SIG-M5 (cell line): ENCODE data around the gene SLC22A23.

Experiments
- DNase-seq: peaks from one replicate; lab custom pipeline; 2025; lab: John Stamatoyannopoulos, UW

SLC22A23 gene

GRCh38 chr6:3331971-3332370 is 124.9 kb downstream of the SLC22A23 start:
- DNase-seq, result no peak

DNA sequence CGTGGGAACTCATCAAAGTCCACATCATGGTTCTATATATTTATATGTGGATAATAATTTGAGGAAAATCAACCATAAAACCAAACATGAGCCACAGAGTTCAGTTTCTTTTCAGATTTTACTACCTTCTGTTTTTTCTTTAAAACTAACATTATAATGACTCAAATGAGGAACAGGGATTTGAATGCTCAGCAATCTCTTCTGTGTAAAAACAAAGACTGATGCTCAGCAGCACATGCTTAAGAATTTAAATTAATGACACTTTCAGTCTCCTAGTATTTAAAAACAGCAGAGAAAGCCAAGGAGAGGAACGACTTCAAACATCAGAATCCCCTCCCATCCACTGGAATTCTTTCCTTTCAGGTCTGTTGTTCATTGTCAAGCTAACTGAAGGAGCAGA is 125.4 kb downstream of the SLC22A23 start:
- DNase-seq, result no peak

- DNase-seq, result no peak
Measured at GRCh38 chr6:3330199-3330598, 126.7 kb downstream of the SLC22A23 start.

GRCh38 chr6:3329393-3330051 is 127.3 kb downstream of the SLC22A23 start:
- DNase-seq, result no peak

- no peak for DNase-seq
Measured at GRCh38 chr6:3328796-3329195, 128.1 kb downstream of the SLC22A23 start.

GRCh38 chr6:3328145-3328544 is 128.7 kb downstream of the SLC22A23 start:
- no peak for DNase-seq

DNA sequence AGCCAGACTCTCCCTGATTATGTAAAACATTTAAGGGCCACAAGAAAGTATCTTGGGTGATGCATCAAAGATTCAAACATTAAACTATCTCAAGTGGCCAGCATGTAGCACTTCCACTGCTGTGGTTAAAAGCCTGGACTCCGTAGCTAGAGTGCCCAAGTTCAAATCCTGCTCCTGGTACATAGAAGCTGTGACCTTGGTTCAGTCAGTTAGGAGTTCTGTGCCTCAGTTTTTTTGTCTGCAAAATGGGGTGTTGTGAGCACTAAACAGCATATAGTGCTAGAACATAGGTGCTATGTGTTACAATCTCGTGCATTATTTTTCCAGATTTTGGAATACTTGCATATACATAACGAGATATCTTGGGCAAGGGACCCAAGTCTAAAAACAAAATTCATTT is 129.4 kb downstream of the SLC22A23 start:
- DNase-seq, result no peak

DNA sequence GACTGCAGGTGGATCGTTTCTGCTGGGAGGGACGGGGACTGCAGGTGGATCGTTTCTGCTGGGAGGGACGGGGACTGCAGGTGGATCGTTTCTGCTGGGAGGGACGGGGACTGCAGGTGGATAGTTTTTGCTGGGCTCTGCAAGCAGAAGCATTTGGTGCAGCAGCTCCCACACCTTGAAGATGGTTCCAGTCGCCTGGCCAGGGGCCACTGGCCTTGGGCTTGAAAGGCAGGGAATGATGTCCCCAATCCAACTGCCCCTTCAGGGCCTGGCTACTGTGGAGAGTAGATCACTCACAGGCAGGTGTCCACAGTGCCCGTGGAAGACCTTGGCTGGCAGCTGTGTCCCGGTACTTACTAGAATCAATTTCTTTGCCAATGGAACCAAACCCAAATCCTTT is 129.9 kb downstream of the SLC22A23 start:
- DNase-seq, result no peak

DNA sequence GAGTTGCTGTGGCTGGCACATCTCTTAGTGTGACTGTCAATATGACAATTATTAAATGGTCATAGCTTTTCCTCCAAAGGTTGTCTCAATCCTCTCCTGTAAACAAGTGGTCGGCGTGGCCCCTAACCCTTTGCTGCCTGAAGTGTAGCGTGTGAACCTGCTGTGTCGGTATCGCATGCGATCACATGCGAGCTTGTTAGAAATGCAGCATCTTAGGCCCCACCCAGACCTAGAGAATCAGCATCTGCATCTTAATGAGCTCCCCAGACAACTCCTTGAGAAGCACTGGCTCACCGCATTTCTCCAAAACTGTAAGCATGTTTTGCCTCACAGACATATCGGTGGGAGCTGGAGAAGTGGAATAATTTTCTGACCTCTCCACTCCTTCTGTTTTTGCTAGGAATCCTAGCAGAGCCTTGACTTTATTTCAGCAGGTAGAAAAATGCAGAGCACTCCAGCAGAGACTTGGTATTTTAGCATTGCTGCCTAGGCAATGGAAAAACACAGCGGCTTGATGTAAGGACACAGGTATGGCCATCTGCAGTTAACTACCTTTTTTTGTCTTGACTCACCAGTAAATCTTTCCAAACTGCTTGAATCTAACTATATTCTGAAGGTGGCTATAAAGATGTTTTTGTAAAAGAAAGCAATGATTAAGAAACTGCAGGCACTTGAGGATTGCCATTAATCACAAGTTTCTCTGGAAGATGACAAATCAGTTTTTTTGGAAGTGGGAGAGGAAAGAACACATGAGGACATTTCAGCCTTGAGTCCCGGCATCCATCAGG is 130.5 kb downstream of the SLC22A23 start:
- DNase-seq, result no peak

GRCh38 chr6:3325210-3325609 is 131.6 kb downstream of the SLC22A23 start:
- no peak for DNase-seq

GRCh38 chr6:3324262-3324942 is 132.4 kb downstream of the SLC22A23 start:
- DNase-seq, result no peak

GRCh38 chr6:3323696-3324261 is 133.1 kb downstream of the SLC22A23 start:
- no peak for DNase-seq

- DNase-seq, result no peak
Measured at GRCh38 chr6:3323148-3323547, 133.7 kb downstream of the SLC22A23 start.

- DNase-seq, result no peak
Measured at GRCh38 chr6:3322366-3322890, 134.4 kb downstream of the SLC22A23 start.

- DNase-seq, result no peak
Measured at GRCh38 chr6:3321875-3322274, 135.0 kb downstream of the SLC22A23 start.

GRCh38 chr6:3321042-3321441 is 135.8 kb downstream of the SLC22A23 start:
- no peak for DNase-seq

DNA sequence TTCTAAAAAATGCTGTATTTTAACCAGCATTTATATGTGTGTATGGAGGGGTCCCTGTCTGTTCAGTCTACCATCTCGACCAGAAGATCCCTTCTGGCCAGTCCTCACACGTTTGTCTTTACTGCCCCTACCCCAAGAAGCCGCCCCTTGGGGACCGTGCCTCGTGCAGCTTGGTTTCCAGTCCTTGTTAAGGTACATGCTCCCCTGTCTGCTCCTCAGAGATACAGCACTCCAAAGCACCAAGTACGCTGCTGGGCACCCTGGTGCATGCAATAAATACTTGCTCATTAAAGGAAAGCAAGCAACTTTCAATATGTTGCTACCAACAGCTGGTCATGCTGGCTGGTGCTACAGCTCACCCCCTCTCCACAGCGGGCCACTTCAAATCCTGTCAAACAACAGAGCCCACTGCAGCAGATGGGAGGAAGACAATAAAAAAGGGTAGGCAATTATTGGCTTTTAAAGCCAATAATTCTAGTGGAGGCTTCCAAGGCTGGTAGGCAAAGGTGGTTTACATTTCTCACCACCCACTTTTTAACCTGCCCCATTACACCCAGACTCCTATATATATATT is 136.5 kb downstream of the SLC22A23 start:
- DNase-seq, result no peak

DNA sequence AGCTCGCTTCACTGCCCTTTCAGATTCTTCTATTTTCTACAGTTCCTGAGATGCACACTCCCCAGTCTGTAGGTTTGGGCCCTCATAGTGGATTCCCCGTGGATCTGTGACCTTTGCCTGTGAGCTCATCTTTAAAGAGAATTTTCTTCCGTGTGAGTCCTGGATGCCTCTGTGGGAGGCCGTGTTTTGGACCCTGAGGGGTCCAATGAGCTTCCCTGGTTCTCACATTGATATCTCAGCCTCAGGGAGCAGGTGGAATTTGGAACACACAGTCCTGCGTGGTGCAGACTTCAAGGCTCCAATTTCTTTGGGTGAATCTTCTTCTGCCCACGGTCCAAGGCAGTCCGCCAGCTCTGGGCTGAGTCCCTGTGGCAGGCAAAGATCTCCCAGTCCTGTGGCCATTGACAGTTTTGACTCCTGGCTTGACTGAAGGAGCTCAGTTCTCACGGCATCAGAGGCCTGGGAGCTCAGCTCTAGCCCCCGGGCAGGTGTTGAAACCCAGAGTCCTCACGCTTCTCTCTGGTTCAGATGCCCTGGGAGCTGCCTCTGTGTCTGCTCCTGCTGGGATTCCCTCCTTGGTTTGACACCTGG is 137.1 kb downstream of the SLC22A23 start:
- no peak for DNase-seq

GRCh38 chr6:3318821-3319540 is 137.9 kb downstream of the SLC22A23 start:
- no peak for DNase-seq

GRCh38 chr6:3318226-3318625 is 138.6 kb downstream of the SLC22A23 start:
- DNase-seq, result no peak

- no peak for DNase-seq
Measured at GRCh38 chr6:3317741-3318211, 139.1 kb downstream of the SLC22A23 start.
